Stomach (tissue), 9 donors: Measurements from ENCODE around the gene TRHDE. TPM values are rescaled to one million over a fixed set of nuclear protein-coding genes. Genes with fewer than 3 reads are reported as not detected.

Source experiments
- DNase-seq, 2 donors: peaks; one replicate each; pipeline versions ENCODE4 v3.0.0 to v3.0.0-alpha.2; 2013 to 2019
- H3K27ac ChIP-seq, 5 donors: fragments of 200-600 bp in 4 of 5; sonication (generic) in 4 of 5; one replicate each; pipeline ENCODE4 v1.5.1; 2013 to 2019; ENCODE audit warnings: mild to moderate bottlenecking in 1 of 5, moderate library complexity in 1 of 5
- H3K27me3 ChIP-seq, 3 donors: fragments of 200-600 bp; sonication (generic); one replicate each; pipeline ENCODE4 v1.5.1; 2017 to 2019; ENCODE audit warnings: mixed run types in 1 of 3
- H3K36me3 ChIP-seq, 4 donors: fragments of 200-600 bp; sonication (generic); 1 replicate in 3 of 4; 2 replicates in 1 of 4; pipeline ENCODE4 v1.5.1; 2016 to 2019
- H3K4me1 ChIP-seq, 4 donors: fragments of 200-600 bp; sonication (generic); one replicate each; pipeline ENCODE4 v1.5.1; 2016 to 2019
- H3K4me3 ChIP-seq, 4 donors: fragments of 200-600 bp; sonication (generic) in 3 of 4; one replicate each; pipeline ENCODE4 v1.5.1; 2016 to 2019; ENCODE audit warnings: mild to moderate bottlenecking in 1 of 4
- H3K9me3 ChIP-seq, 4 donors: fragments of 200-600 bp; sonication (generic); one replicate each; pipeline ENCODE4 v1.5.1; 2016 to 2019
- CTCF ChIP-seq, 7 experiments: fragments of 450-650 bp in 4 of 7; fragments of 200-600 bp in 3 of 7; sonication (generic) in 3 of 7; IDR thresholded peaks; one replicate each; pipeline ENCODE4 v1.5.1; 2016 to 2019; ENCODE audit warnings: antibody characterized with exemption in 7 of 7, control low read depth in 2 of 7, mild to moderate bottlenecking in 1 of 7
- EP300 ChIP-seq: sonication (generic); formaldehyde crosslinking; IDR thresholded peaks from one replicate; pipeline ENCODE4 v1.6.1; 2017; ENCODE audit warnings: antibody characterized with exemption
- POLR2A ChIP-seq, 4 donors: fragments of 450-650 bp; IDR thresholded peaks; one replicate each; pipeline ENCODE4 v1.6.1; 2016; ENCODE audit warnings: antibody characterized with exemption in 4 of 4, control low read depth in 2 of 4, mild to moderate bottlenecking in 1 of 4, moderate library complexity in 1 of 4
- POLR2AphosphoS5 ChIP-seq, 3 donors: sonication (generic); formaldehyde crosslinking; IDR thresholded peaks; one replicate each; pipeline ENCODE4 v1.6.1; 2016; ENCODE audit warnings: antibody characterized with exemption in 3 of 3
- WGBS, 5 donors: extraction: QIAGEN DNeasy Blood & Tissue Kit in 3 of 5; methylation state at CpG; one replicate each; pipeline versions ENCODE4 v1.1.5 to v1.1.7; 2013 to 2018; 5-methylcytosine and 5-hydroxymethylcytosine counted together
- intact Hi-C: fragments of 100-400 bp; cut with DNase I; formaldehyde crosslinking; loops from one replicate; pipeline ENCODE4 v1.15.1; 2023; ENCODE audit warnings: low total_unique reads
- polyA plus RNA-seq, 3 donors: library from polyadenylated mRNA; stranded (reverse); fragments of 200-250 nt; gene quantifications; one replicate each; pipeline ENCODE4 v1.2.3, GENCODE V29; 2013
- total RNA-seq, 5 donors: library from RNA; depleted of rRNA; stranded (reverse); fragments of >200 nt; gene quantifications; one replicate each; pipeline versions ENCODE4 v1.1.0 to v1.2.3, GENCODE V29; 2014 to 2016
- donor health status: healthy with polysubstance abuse.
- donor health status: Bipolar disorder and iron deficiency.
- donor health status: healthy.

Gene TRHDE
- total and polyA plus RNA-seq, 8 donors: 0.13 to 75.3 (median 3.2) TPM

GRCh38 chr12:72472350-72472749 lies 200.2 kb downstream of the TRHDE start:
- Histone ChIP-seq H3K9me3 (no peaks in the 10 kb centered on the region), H3K27ac (no peak overlapping the region), H3K4me3 (no peak overlapping the region), H3K36me3 (no peaks in the 10 kb centered on the region), H3K27me3 (no peaks in the 10 kb centered on the region), H3K4me1 (no peaks in the 10 kb centered on the region)
- intact Hi-C loops: no loop called here
- 54 to 70% (median 64%) methylated on average over 3 of the region's 3 CpGs for WGBS, 5 donors
- DNase-seq: no peak
- TF ChIP-seq CTCF (IDR thresholded peaks at IDR 0.05) (no peak), EP300 (no peak), POLR2A (IDR thresholded peaks at IDR 0.05) (no peak), POLR2AphosphoS5 (IDR thresholded peaks at IDR 0.05) (no peak)

- Histone ChIP-seq H3K4me3 (no peak overlapping the region), H3K27ac (no peak overlapping the region), H3K4me1 (no peaks in the 10 kb centered on the region), H3K27me3 (no peaks in the 10 kb centered on the region), H3K9me3 (no peaks in the 10 kb centered on the region), H3K36me3 (no peaks in the 10 kb centered on the region)
- intact Hi-C loops: no loop called here
- WGBS, 5 donors: 60 to 85% (median 67%) methylated on average over 2 of the region's 2 CpGs
- no peak for DNase-seq
- TF ChIP-seq POLR2AphosphoS5 (IDR thresholded peaks at IDR 0.05) (no peak), CTCF (IDR thresholded peaks at IDR 0.05) (no peak), EP300 (no peak), POLR2A (IDR thresholded peaks at IDR 0.05) (no peak)
These were observed 204.1 kb downstream of the TRHDE start for GRCh38 chr12:72476301-72476700.

GRCh38 chr12:72485017-72485701 lies 213.0 kb downstream of the TRHDE start:
- peaks cover 0 to 23% (median 3%) of the 10 kb centered on the region in 4 donors for H3K9me3 ChIP-seq
- H3K4me1 ChIP-seq: no peaks in the 10 kb centered on the region
- no peak for TF ChIP-seq EP300
- TF ChIP-seq POLR2AphosphoS5 (IDR thresholded peaks at IDR 0.05): no peak
- TF ChIP-seq POLR2A (IDR thresholded peaks at IDR 0.05): no peak
- TF ChIP-seq CTCF (IDR thresholded peaks at IDR 0.05): no peak
- no peaks in the 10 kb centered on the region for H3K27me3 ChIP-seq
- no peaks in the 10 kb centered on the region for H3K36me3 ChIP-seq
- 74 to 100% (median 77%) methylated on average over 2 to 4 of the region's 4 CpGs for WGBS, 5 donors
- intact Hi-C loops: no loop called here
- no peak overlapping the region for H3K4me3 ChIP-seq
- no peak overlapping the region for H3K27ac ChIP-seq
- no peak for DNase-seq

GRCh38 chr12:72491426-72491825 lies 219.3 kb downstream of the TRHDE start:
- H3K27me3 ChIP-seq: no peaks in the 10 kb centered on the region
- TF ChIP-seq CTCF (IDR thresholded peaks at IDR 0.05) (no peak), EP300 (no peak), POLR2A (IDR thresholded peaks at IDR 0.05) (no peak), POLR2AphosphoS5 (IDR thresholded peaks at IDR 0.05) (no peak)
- intact Hi-C loops: no loop called here
- H3K4me1 ChIP-seq: no peaks in the 10 kb centered on the region
- no peaks in the 10 kb centered on the region for H3K36me3 ChIP-seq
- no peak overlapping the region for H3K27ac ChIP-seq
- WGBS, 5 donors: 68 to 82% (median 74%) methylated on average over 4 of the region's 4 CpGs
- peak in 1 of 2 donors; percentile 11 for DNase-seq
- H3K9me3 ChIP-seq: peaks cover 0 to 9% (median 2%) of the 10 kb centered on the region in 4 donors
- H3K4me3 ChIP-seq: no peak overlapping the region
